Measurements from ENCODE around the gene DYRK2.

GRCh38 chr12:67637718-67638117 lies 10.8 kb upstream of the DYRK2 start:
- TF ChIP-seq, protein P1, sequence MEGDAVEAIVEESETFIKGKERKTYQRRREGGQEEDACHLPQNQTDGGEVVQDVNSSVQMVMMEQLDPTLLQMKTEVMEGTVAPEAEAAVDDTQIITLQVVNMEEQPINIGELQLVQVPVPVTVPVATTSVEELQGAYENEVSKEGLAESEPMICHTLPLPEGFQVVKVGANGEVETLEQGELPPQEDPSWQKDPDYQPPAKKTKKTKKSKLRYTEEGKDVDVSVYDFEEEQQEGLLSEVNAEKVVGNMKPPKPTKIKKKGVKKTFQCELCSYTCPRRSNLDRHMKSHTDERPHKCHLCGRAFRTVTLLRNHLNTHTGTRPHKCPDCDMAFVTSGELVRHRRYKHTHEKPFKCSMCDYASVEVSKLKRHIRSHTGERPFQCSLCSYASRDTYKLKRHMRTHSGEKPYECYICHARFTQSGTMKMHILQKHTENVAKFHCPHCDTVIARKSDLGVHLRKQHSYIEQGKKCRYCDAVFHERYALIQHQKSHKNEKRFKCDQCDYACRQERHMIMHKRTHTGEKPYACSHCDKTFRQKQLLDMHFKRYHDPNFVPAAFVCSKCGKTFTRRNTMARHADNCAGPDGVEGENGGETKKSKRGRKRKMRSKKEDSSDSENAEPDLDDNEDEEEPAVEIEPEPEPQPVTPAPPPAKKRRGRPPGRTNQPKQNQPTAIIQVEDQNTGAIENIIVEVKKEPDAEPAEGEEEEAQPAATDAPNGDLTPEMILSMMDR (IDR thresholded peaks at IDR 0.05), result no peak
- no peak for TF ChIP-seq POLR2A (IDR thresholded peaks at IDR 0.05)
- TF ChIP-seq EP300 (IDR thresholded peaks at IDR 0.05), result no peak
